Upper lobe of right lung (tissue), 1 donor: Measurements from ENCODE around the gene PPARD. TPM values are rescaled to one million over a fixed set of nuclear protein-coding genes. Genes with fewer than 3 reads are reported as not detected.

Experiments
- ATAC-seq: fragments of 200-7000 bp; cut with Tn5 transposase; one replicate; pipeline ENCODE4 v1.9.1; 2020; ENCODE audit warnings: mild to moderate bottlenecking, moderate library complexity
- DNase-seq: peaks from one replicate; pipeline ENCODE4 v3.0.0-alpha.2; 2020
- H3K27ac ChIP-seq: fragments of 200-600 bp; one replicate; pipeline ENCODE4 v1.8.0; 2022
- H3K27me3 ChIP-seq: fragments of 200-600 bp; one replicate; pipeline ENCODE4 v1.8.0; 2022; ENCODE audit warnings: mild to moderate bottlenecking
- H3K36me3 ChIP-seq: fragments of 200-600 bp; one replicate; pipeline ENCODE4 v1.8.0; 2022
- H3K4me1 ChIP-seq: fragments of 200-600 bp; one replicate; pipeline ENCODE4 v1.8.0; 2022
- H3K4me3 ChIP-seq: fragments of 200-600 bp; one replicate; pipeline ENCODE4 v1.8.0; 2022; ENCODE audit warnings: mild to moderate bottlenecking
- H3K9me3 ChIP-seq: fragments of 200-600 bp; one replicate; pipeline ENCODE4 v1.8.0; 2022
- intact Hi-C: fragments of 100-400 bp; cut with DNase I; formaldehyde crosslinking; loops from one replicate; pipeline ENCODE4 v1.11.0; 2022
- total RNA-seq: library from RNA; stranded (reverse); fragmentation: NEBNext Ultra II Directional; extraction: Animal tissue kit (Norgen Biotek cat#: 25700); gene quantifications from one replicate; pipeline ENCODE4 v1.2.1, GENCODE V29; 2021
- TF ChIP-seq, protein P1 (sequence below): fragments of 200-600 bp; IDR thresholded peaks from one replicate; pipeline ENCODE4 v1.8.0; 2022; ENCODE audit warnings: antibody characterized with exemption
- donor health status: DM: no; HTN: yes; CAD: no; lungs with severe emphysema.

The PPARD gene
- total RNA-seq, 1 donor from 2014 or later: 31.6 TPM

DNA sequence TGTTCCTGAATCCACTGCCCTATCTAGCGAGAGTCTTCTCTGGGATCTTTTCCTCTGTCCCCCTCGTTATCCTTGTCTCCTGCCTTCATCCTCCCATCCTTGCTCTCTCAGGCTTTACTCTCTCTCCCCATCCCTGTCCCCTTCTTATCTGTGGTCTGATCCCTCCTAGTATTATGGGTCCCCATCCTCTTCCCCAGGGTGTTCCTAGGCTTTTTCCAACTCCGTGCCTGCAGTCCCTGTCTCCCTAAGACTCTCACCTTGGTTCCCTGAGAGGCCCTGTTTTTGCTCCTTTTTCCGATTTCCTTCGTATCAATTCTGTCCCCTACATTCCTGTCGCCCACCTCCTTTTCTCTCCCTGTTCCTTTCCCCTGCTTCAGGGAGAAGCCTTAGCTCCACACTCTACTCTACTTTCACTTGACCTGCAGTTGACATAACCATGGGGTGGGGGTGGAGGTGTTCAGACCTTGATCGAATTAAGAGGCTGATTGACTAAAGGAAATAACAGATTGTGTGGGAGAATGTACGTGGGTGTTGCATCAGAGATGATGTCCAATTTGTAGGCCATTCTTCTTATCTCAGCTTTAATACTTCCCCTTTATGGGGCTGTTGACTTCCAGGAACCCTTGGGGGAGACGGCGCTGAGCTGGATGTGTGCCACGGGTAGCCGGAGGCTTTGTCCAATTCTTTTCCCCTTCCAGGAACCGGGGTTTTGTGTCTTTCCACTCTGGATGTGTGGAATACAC lies 905 bp downstream of the PPARD start:
- Histone ChIP-seq H3K27ac (peak overlapping the region; percentile 87), H3K4me3 (peak overlapping the region; percentile 88), H3K36me3 (peaks cover 6% of the 10 kb centered on the region), H3K9me3 (no peaks in the 10 kb centered on the region), H3K27me3 (no peaks in the 10 kb centered on the region), H3K4me1 (peaks cover 18% of the 10 kb centered on the region)
- TF ChIP-seq, protein P1, sequence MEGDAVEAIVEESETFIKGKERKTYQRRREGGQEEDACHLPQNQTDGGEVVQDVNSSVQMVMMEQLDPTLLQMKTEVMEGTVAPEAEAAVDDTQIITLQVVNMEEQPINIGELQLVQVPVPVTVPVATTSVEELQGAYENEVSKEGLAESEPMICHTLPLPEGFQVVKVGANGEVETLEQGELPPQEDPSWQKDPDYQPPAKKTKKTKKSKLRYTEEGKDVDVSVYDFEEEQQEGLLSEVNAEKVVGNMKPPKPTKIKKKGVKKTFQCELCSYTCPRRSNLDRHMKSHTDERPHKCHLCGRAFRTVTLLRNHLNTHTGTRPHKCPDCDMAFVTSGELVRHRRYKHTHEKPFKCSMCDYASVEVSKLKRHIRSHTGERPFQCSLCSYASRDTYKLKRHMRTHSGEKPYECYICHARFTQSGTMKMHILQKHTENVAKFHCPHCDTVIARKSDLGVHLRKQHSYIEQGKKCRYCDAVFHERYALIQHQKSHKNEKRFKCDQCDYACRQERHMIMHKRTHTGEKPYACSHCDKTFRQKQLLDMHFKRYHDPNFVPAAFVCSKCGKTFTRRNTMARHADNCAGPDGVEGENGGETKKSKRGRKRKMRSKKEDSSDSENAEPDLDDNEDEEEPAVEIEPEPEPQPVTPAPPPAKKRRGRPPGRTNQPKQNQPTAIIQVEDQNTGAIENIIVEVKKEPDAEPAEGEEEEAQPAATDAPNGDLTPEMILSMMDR: no peak
- DNase-seq (peak; percentile 79), ATAC-seq (peak; percentile 29)
- intact Hi-C loops: loop anchor here (5.0 kb wide), 1 partner anchor 104 kb away; no protein-coding TSS in a partner anchor

DNA sequence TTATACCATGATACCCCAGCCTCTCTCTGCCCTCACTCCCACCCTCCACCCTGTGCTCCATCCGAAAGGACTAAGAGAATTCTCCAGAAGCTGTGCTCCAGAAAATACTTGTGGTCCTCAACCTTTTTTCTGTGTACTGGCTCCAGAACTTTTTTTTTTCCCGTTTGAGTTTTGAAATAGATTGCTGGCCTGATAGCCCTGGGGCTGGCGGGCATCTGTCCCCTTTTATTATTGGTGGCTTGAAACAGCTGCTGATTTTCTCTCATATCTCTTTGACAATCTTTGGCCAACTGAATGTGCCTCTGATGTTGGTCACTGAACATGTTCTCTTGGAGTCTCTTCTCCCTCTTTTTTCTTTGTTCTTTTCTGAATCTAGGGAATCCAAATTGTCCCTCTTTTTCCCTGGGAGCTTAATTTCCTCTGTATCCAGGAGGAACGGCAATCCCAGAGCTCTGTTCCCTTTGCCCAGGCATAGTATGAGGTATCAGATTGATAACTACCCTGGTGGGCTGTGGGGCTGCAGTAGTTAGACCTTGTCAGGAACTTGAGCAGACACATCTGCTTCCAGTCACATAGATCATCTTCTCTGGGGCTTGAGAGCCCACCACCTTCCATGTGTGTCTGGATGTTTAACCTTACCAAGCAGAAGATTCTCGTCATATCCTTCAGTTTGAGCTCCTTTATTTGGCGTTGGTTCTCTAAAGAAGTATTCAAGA lies 1.6 kb downstream of the PPARD start:
- H3K27me3 ChIP-seq: no peaks in the 10 kb centered on the region
- no peaks in the 10 kb centered on the region for H3K9me3 ChIP-seq
- peaks cover 18% of the 10 kb centered on the region for H3K4me1 ChIP-seq
- TF ChIP-seq, protein P1: no peak
- intact Hi-C loops: loop anchor here (5.0 kb wide), 1 partner anchor 103 kb away; no protein-coding TSS in a partner anchor
- H3K27ac ChIP-seq: no peak overlapping the region
- ATAC-seq: no peak
- DNase-seq: no peak
- H3K4me3 ChIP-seq: peak overlapping the region; percentile 88
- peaks cover 13% of the 10 kb centered on the region for H3K36me3 ChIP-seq

DNA sequence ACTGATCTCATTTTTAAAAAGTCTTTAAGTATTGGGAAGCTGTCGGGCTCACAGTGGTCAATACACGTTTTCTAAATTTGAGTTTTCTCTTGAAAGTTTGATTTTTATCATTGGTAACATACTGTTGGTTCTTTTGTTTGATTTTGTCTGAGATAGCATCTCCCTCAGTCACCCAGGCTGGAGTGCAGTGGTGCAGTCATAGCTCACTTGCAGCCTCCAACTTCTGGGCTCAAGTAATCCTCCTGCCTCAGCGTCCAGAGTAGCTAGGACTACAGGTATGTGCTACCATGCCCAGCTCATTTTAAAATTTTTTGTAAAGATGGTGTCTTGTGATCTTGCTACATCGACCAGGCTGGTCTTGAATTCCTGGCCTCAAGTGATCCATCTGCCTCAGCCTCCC lies 9.1 kb downstream of the PPARD start:
- intact Hi-C loops: no loop called here
- ATAC-seq (no peak), DNase-seq (no peak)
- TF ChIP-seq, protein P1: no peak
- Histone ChIP-seq H3K36me3 (peaks cover 69% of the 10 kb centered on the region), H3K27ac (no peak overlapping the region), H3K4me1 (no peaks in the 10 kb centered on the region), H3K4me3 (no peak overlapping the region), H3K27me3 (no peaks in the 10 kb centered on the region), H3K9me3 (no peaks in the 10 kb centered on the region)

DNA sequence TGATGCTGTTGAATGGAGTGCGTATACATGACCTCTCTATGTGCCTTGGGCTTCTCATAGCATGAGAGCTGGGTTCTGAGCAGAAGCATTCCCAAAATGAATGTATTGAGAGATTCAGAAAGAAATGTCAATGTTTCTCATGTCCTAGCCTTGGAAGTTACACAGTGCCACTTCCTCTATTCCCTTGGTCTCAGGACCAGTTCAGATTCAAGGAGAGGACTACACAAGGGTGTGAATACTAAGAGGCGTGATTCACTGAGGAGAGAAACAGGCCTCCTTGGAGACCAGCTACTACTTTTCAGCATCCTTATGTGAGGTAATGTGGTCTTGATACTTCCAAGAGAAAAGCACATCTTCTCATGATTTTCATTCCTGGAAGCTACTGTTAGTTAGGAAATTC lies 10.4 kb downstream of the PPARD start:
- ATAC-seq (no peak), DNase-seq (no peak)
- Histone ChIP-seq H3K36me3 (peaks cover 81% of the 10 kb centered on the region), H3K27me3 (no peaks in the 10 kb centered on the region), H3K9me3 (no peaks in the 10 kb centered on the region), H3K27ac (no peak overlapping the region), H3K4me3 (no peak overlapping the region), H3K4me1 (no peaks in the 10 kb centered on the region)
- TF ChIP-seq, protein P1: no peak
- intact Hi-C loops: no loop called here

DNA sequence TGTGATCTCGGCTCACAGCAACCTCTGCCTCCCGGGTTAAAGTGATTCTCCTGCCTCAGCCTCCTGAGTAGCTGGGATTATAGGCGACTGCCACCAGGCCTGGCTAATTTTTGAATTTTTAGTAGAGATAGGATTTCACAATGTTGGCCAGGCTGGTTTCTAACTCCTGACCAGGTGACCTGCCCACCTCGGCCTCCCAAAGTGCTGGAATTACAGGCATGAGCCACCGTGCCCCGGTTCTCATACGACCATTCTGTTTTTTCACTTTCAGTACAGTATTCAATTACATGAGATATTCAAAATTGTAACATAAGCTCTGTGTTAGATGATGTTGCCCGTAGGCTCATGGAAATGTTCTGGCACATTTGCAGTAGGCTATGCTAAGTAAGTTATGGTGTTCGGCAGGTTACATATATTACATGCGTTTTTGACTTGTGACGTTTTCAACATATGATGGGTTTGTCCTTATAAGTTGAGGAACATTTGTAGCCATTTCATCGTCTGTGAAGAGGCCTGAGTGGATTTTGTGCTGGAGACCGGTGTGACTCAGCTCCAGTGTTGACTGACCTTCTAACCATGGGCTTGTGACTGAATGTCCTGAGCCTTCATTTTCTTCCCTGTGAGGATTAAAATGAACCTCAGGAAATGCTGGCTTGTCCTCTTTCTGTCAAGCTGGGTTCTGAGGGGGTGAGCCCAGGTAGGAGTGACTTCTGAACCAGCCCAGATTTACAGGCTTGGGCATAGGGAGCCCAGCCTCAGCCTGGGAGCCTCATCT lies 12.2 kb downstream of the PPARD start:
- intact Hi-C loops: no loop called here
- no peak for DNase-seq
- TF ChIP-seq, protein P1: no peak
- Histone ChIP-seq H3K36me3 (peaks cover 63% of the 10 kb centered on the region), H3K27me3 (no peaks in the 10 kb centered on the region), H3K4me1 (peaks cover under 1% of the 10 kb centered on the region), H3K9me3 (no peaks in the 10 kb centered on the region), H3K4me3 (no peak overlapping the region), H3K27ac (no peak overlapping the region)
- no peak for ATAC-seq
